ENCODE data around the gene SECISBP2.

- TF ChIP-seq POLR2AphosphoS5 (IDR thresholded peaks at IDR 0.05; ENCODE audit: low read depth, low read length) (no peak), TAF1 (IDR thresholded peaks at IDR 0.05; ENCODE audit: borderline replicate concordance, low read depth, low read length) (no peak)
Measured at GRCh38 chr9:89363921-89364665, 45.8 kb downstream of the SECISBP2 start.
